Cardiac fibroblast (primary cell): ENCODE measurements around the gene MRPS6.

ENCODE experiments used
- DNase-seq, 2 donors: peaks; one replicate each; pipeline versions ENCODE4 v3.0.0 to v3.0.0-alpha.2; 2010; ENCODE audit warnings: low read depth in 2 of 2
- H3K4me3 ChIP-seq, 2 donors: replicated peaks in 1 of 2; 1 replicate in 1 of 2; 2 replicates in 1 of 2; pipeline ENCODE4 v1.5.1; 2011; ENCODE audit warnings: low read depth in 2 of 2, low read length in 2 of 2, mild to moderate bottlenecking in 2 of 2, moderate library complexity in 1 of 2
- CTCF ChIP-seq: IDR thresholded peaks from one replicate; pipeline ENCODE4 v1.5.1; 2011; ENCODE audit warnings: low read depth, mild to moderate bottlenecking, low read length, inconsistent platforms

Gene MRPS6

GRCh38 chr21:34180826-34181359 is 107.5 kb downstream of the MRPS6 start:
- no peak for DNase-seq
- no peak for TF ChIP-seq CTCF
- H3K4me3 ChIP-seq, result no peak overlapping the region

DNA sequence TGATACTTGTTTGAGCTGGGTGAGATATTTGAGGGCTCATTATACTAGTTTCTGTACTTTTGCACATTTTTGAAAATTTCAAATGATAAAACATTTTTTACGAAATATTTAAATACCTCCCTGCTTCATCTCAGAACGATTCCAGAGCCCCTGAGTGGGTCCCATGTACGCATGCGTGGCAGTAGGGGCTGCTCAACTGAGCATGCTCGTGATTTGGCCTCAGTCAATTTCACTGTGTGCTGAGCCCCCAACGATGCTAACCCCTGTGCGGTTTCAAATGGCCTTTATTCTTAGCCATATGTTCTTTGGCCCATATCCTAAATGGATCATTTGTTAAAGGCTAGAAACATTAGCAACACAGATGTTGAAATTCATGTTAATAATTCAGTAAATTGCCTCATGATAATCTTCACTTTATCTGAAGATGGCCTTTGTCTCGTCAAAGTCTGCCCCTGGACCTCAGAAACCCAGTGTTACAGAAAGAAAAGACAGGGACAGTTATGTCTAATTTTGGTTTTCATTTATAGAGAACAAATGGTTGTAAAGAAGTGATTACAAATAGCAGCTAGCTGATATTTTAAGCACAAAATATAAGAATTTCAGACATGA is 108.2 kb downstream of the MRPS6 start:
- no peak for TF ChIP-seq CTCF
- DNase-seq, result no peak
- H3K4me3 ChIP-seq, result no peak overlapping the region

- no peak for TF ChIP-seq CTCF
- DNase-seq, result no peak
- no peak overlapping the region for H3K4me3 ChIP-seq
Observed at GRCh38 chr21:34182436-34182835, 109.1 kb downstream of the MRPS6 start.

GRCh38 chr21:34183331-34183928 is 110.1 kb downstream of the MRPS6 start:
- TF ChIP-seq CTCF, result no peak
- H3K4me3 ChIP-seq, result no peak overlapping the region
- no peak for DNase-seq

- H3K4me3 ChIP-seq, result no peak overlapping the region
- DNase-seq, result no peak
Observed at GRCh38 chr21:34184232-34184631, 110.9 kb downstream of the MRPS6 start.

DNA sequence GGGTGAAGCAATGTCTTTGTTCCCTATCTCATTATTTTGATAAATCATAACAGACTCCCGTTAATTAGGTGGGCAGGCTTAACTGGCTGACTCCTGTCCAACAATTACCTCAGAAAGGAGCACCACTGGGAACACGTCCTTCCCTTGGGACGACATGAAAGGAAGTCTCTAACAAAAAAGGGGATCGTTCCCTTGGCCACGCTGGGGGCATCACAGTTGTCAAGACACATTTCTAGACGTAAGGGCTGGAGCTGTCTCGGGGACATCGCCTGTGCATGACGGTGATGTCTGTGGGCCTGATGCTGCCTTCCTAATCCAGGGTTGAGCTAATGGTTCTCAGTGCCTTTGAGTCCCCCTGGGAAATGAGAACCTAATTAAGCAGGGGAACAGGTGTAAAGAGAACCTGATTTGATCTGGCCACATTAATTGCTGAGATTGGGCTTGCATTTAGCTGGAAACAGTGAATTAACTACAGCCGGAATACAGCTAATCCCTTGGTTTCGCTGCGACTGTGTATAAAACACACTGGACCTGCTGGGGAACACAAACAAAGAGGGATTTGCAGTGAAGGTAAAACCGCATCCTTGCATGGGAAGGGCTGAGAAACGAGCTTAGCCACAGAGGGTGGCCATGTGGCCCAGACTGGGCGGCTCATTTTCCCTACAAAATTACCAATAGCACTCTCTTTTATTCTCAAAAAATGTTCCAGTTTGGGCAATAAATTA is 111.8 kb downstream of the MRPS6 start:
- TF ChIP-seq CTCF, result no peak
- H3K4me3 ChIP-seq, result no peak overlapping the region
- no peak for DNase-seq

More at GRCh38 chr21:34184232-34184631, 110.9 kb downstream of the MRPS6 start:
- no peak for TF ChIP-seq CTCF
